Fibroblast of mammary gland (primary cell): ENCODE measurements around the gene FANCL.

Experiments used
- DNase-seq: peaks from one replicate; pipeline ENCODE4 v3.0.0-alpha.2; 2010; ENCODE audit warnings: low read depth
- H3K4me3 ChIP-seq: 2 replicates; pipeline ENCODE4 v1.5.1; 2011; ENCODE audit warnings: low read depth, mild to moderate bottlenecking, low read length, moderate library complexity; ENCODE audit not compliant: control insufficient read depth
- TF ChIP-seq, protein P1 (sequence below): conservative IDR thresholded peaks from 2 replicates; pipeline ENCODE4 v1.5.1; 2011; ENCODE audit warnings: low read depth, low read length, inconsistent platforms; ENCODE audit not compliant: control insufficient read depth, insufficient read depth

FANCL gene

DNA sequence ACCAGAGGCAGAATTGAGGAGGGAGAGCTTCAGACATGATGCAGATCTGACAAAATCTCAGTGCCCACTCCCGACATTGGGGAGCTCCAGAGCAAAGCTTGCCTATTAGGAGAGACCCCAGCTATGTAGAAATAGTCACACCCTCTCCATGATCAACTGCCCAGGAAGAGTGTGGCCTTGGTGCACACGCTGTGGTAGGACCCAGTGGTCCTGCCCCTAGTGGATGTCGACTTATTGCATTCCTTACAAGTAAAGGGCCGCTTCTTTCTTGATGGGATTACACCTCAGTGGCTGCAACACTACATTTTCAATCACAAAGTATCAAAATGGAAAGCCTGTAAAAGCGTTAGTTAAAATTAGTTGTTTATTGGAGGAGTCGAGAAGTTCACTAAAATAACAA is 130.4 kb downstream of the FANCL start:
- no peak for DNase-seq
- H3K4me3 ChIP-seq, result no peak overlapping the region
- TF ChIP-seq, protein P1, sequence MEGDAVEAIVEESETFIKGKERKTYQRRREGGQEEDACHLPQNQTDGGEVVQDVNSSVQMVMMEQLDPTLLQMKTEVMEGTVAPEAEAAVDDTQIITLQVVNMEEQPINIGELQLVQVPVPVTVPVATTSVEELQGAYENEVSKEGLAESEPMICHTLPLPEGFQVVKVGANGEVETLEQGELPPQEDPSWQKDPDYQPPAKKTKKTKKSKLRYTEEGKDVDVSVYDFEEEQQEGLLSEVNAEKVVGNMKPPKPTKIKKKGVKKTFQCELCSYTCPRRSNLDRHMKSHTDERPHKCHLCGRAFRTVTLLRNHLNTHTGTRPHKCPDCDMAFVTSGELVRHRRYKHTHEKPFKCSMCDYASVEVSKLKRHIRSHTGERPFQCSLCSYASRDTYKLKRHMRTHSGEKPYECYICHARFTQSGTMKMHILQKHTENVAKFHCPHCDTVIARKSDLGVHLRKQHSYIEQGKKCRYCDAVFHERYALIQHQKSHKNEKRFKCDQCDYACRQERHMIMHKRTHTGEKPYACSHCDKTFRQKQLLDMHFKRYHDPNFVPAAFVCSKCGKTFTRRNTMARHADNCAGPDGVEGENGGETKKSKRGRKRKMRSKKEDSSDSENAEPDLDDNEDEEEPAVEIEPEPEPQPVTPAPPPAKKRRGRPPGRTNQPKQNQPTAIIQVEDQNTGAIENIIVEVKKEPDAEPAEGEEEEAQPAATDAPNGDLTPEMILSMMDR, result no peak

GRCh38 chr2:58109481-58109880 is 131.6 kb downstream of the FANCL start:
- H3K4me3 ChIP-seq, result no peak overlapping the region
- no peak for DNase-seq
- TF ChIP-seq, protein P1, result no peak
